ENCODE results near the gene CT45A8.
"Not testable (repeated sequence)": the region's sequence is repeated elsewhere in the genome, so short reads cannot be mapped to it uniquely, and the experiment has no call there.

Gene CT45A8, protein sequence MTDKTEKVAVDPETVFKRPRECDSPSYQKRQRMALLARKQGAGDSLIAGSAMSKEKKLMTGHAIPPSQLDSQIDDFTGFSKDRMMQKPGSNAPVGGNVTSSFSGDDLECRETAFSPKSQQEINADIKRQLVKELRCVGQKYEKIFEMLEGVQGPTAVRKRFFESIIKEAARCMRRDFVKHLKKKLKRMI
- total RNA-seq = 0 reads per million in 4 experiments

DNA sequence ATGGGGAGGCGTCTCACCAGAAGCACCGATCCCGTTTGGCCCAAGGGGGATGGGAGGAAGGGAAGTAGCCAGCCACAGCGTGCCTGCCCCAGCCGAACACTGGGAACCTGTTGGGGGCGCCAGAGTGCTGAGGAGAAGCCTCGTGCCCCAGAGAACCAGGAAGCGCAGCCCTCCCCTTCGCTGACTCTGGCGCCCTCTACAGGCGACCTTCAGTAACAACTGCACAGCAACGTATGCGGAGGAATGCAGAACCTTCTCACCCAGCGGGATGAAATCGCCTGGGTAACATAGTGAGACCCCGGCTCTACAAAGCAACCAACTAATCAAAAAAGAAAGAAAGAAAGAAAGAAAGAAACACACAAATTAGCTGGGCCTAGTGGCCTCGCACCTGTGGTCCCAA lies at the start of gene CT45A8:
Gene CT45A8 (minus strand): TSS at position 101 of the 400 bp plus-strand sequence. CDS start 3,755 bp downstream, outside the sequence.
- not testable (repeated sequence) for DNase-seq

DNA sequence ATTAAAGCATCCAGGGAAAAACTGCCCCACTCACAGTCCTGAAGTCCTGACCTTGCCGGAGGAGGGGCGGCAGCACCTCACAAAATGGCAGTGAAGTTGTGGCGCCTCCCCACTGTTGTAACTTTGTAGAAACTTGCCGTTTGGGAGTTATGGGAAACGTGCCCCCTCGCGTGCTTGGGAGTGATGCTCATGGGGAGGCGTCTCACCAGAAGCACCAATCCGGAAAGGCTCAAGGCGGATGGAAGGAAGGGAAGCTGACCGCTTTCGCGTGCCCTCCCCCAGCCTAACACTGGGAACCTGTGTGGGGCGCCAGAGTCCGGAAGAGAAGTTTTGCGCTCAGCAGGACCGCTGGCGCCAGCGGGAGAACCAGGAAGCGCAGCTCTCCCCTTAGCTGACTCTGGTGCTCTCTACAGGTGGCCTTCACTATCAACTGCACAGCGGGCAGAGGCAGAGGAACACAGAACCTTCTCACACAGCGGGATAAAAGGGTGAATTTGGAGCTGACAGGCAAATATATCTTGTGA lies 39.0 kb upstream of the CT45A8 start, which contains the start of the genes CT45A10 and SAGE1:
Gene CT45A10 (minus strand): TSS at position 151 of the 524 bp plus-strand sequence. CDS start 8,100 bp downstream, outside the sequence.
Gene SAGE1 (plus strand): TSS at position 423 of the 524 bp plus-strand sequence. CDS start 2,527 bp downstream, outside the sequence.
- DNase-seq = no peak

DNA sequence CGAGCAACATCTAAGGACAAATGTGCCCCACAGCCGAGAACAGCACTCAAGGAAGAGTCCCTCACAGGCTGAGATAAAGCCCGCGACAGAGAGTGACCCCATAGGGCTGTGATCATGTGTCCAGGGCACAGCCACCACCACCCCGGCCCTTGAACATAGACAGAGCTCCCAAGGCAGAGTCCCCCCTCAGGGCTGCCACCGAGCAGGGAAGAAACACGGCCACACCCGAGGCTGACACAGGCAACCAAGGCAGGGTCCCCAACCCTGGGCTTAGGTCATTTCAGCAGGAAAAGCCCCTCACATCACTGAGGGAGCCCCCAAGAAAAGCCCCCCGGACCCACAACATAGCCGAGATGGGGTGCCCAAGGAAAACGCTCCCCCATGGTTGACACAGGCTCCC lies 38.4 kb upstream of the CT45A8 start:
- DNase-seq = no peak

DNA sequence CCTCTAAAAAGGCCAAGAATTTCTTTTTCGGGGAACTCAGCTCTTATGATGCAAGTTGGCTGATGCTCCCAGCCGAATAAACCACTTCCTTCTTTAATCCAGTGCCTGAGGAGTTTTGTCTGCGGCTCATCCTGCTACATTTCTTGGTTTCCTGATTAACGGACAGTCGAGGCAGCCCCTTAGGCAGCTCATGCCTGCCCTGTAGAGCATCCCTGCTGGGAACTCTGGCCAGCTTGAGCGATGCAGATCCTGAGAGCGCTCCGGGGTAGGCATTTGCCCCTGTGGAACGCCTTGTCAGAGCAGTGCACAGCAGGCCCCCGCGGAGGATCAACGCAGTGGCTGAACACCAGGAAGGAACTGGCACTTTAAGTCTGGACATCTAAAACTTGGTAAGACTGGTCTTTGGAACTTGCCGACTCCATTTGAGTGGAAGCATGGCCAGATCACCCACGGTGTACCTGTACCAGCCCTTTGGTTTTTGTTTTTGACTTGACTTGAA lies 35.8 kb upstream of the CT45A8 start:
- no peak for DNase-seq

DNA sequence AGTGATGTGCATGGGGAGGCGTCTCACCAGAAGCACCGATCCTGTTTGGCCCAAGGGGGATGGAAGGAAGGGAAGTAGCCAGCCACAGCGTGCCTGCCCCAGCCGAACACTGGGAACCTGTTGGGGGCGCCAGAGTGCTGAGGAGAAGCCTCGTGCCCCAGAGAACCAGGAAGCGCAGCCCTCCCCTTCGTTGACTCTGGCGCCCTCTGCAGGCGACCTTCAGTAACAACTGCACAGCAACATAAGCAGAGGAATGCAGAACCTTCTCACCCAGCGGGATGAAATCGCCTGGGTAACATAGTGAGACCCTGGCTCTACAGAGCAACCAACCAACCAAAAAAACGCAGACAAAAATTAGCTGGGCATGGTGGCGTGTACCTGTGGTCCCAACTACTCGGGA lies 34.6 kb upstream of the CT45A8 start:
- DNase-seq = not testable (repeated sequence)

DNA sequence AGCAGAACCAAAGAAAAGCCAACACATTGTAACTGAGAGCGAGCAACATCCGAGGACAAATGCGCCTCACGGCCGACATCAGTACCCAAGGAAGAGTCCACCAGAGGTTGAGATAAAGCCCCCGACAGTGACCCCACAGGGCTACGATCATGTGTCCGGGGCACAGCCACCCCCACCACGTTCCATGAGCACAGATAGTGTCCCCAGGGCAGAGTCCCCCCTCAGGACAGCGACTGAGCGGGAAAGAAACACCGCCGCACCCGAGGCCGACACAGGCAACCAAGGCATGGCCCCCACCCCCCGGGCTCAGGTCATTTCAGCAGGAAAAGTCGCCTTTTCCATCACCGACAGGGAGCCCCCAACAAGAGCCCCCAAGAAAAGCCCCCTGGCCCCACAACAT lies 33.9 kb upstream of the CT45A8 start:
- DNase-seq = not testable (repeated sequence)

DNA sequence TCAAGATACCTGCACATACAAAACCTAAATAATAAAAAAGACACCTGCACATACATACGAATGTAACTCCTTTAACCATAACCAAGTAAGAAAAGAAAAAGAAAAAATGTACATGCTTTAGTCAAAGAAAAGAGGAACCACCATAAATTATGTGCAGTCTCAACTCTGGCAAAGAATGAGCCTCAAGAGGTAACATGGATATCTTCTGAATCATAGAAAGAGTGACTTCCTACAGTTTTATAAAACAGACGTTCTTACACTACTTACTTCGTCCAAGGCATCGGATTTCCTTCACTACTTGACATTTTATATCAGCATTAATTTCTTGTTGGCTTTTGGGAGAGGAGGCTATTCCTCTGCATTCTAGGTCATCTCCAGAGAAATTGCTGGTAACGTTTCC lies 28.4 kb upstream of the CT45A8 start:
- not testable (repeated sequence) for DNase-seq

DNA sequence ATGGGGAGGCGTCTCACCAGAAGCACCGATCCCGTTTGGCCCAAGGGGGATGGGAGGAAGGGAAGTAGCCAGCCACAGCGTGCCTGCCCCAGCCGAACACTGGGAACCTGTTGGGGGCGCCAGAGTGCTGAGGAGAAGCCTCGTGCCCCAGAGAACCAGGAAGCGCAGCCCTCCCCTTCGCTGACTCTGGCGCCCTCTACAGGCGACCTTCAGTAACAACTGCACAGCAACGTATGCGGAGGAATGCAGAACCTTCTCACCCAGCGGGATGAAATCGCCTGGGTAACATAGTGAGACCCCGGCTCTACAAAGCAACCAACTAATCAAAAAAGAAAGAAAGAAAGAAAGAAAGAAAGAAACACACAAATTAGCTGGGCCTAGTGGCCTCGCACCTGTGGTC lies 17.4 kb upstream of the CT45A8 start, which contains the start of gene CT45A9:
Gene CT45A9 (minus strand): TSS at position 101 of the 400 bp plus-strand sequence. CDS start 3,751 bp downstream, outside the sequence.
- not testable (repeated sequence) for DNase-seq

DNA sequence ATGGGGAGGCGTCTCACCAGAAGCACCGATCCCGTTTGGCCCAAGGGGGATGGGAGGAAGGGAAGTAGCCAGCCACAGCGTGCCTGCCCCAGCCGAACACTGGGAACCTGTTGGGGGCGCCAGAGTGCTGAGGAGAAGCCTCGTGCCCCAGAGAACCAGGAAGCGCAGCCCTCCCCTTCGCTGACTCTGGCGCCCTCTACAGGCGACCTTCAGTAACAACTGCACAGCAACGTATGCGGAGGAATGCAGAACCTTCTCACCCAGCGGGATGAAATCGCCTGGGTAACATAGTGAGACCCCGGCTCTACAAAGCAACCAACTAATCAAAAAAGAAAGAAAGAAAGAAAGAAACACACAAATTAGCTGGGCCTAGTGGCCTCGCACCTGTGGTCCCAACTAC lies 17.2 kb downstream of the CT45A8 start, which contains the start of gene CT45A7:
Gene CT45A7 (minus strand): TSS at position 101 of the 400 bp plus-strand sequence. CDS start 3,747 bp downstream, outside the sequence.
- not testable (repeated sequence) for DNase-seq

DNA sequence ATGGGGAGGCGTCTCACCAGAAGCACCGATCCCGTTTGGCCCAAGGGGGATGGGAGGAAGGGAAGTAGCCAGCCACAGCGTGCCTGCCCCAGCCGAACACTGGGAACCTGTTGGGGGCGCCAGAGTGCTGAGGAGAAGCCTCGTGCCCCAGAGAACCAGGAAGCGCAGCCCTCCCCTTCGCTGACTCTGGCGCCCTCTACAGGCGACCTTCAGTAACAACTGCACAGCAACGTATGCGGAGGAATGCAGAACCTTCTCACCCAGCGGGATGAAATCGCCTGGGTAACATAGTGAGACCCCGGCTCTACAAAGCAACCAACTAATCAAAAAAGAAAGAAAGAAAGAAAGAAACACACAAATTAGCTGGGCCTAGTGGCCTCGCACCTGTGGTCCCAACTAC lies 34.4 kb downstream of the CT45A8 start, which contains the start of gene CT45A2:
Gene CT45A2 (minus strand): TSS at position 101 of the 400 bp plus-strand sequence. CDS start 3,747 bp downstream, outside the sequence.
- not testable (repeated sequence) for DNase-seq

DNA sequence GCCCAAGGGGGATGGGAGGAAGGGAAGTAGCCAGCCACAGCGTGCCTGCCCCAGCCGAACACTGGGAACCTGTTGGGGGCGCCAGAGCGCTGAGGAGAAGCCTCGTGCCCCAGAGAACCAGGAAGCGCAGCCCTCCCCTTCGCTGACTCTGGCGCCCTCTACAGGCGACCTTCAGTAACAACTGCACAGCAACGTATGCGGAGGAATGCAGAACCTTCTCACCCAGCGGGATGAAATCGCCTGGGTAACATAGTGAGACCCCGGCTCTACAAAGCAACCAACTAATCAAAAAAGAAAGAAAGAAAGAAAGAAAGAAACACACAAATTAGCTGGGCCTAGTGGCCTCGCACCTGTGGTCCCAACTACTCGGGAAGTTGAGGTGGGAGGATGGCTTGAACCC lies 51.7 kb downstream of the CT45A8 start, which contains the start of gene CT45A6:
Gene CT45A6 (minus strand): TSS at position 101 of the 400 bp plus-strand sequence. CDS start 3,794 bp downstream, outside the sequence.
- not testable (repeated sequence) for DNase-seq
